SK-N-SH (cell line): ENCODE results near the gene FCHO2.

Experiments
- CTCF ChIP-seq: fragments of 200-600 bp; sonication (generic); IDR thresholded peaks from 2 replicates; pipeline ENCODE4 v1.6.1; 2017; ENCODE audit warnings: antibody characterized with exemption, mild to moderate bottlenecking, moderate library complexity
- EZH2phosphoT487 ChIP-seq: fragments of 200-600 bp; sonication (generic); IDR thresholded peaks from 2 replicates; pipeline ENCODE4 v1.6.1; 2017; ENCODE audit warnings: low read depth, mixed run types, mild to moderate bottlenecking, antibody characterized with exemption, moderate library complexity, borderline replicate concordance
- FOXJ3 ChIP-seq: sonication (generic); formaldehyde crosslinking; IDR thresholded peaks from 2 replicates; pipeline ENCODE4 v1.5.1; 2020; ENCODE audit warnings: mild to moderate bottlenecking, missing genetic modification reagents
- GATA2 ChIP-seq: sonication (generic); formaldehyde crosslinking; IDR thresholded peaks from 2 replicates; pipeline ENCODE4 v1.5.0; 2020; ENCODE audit warnings: mild to moderate bottlenecking, missing genetic modification reagents
- MAX ChIP-seq: IDR thresholded peaks from 2 replicates; pipeline ENCODE4 v1.4.0; 2012; ENCODE audit warnings: low read depth
- MXI1 ChIP-seq: IDR thresholded peaks from 2 replicates; pipeline ENCODE4 v1.6.1; 2012; ENCODE audit warnings: mild to moderate bottlenecking, low read depth, low read length, improper control_type of control experiment
- POLR2AphosphoS5 ChIP-seq: IDR thresholded peaks from 2 replicates; pipeline ENCODE4 v1.6.1; 2012; ENCODE audit warnings: low read depth, low read length
- SIN3A ChIP-seq: IDR thresholded peaks from 2 replicates; pipeline ENCODE4 v1.6.1; 2012; ENCODE audit warnings: low read depth, mild to moderate bottlenecking, low read length, moderate library complexity, borderline replicate concordance
- SMC3 ChIP-seq: IDR thresholded peaks from 2 replicates; pipeline ENCODE4 v1.6.1; 2012; ENCODE audit warnings: low read depth, low read length, improper control_type of control experiment
- TAF1 ChIP-seq: IDR thresholded peaks from 2 replicates; pipeline ENCODE4 v1.6.1; 2012; ENCODE audit warnings: low read depth, mild to moderate bottlenecking, low read length, moderate library complexity, borderline replicate concordance
- USF2 ChIP-seq: fragments of 150-350 bp; IDR thresholded peaks from 2 replicates; pipeline ENCODE4 v1.6.1; 2017; ENCODE audit warnings: antibody characterized with exemption, low read length, low read depth, borderline replicate concordance
- YY1 ChIP-seq: IDR thresholded peaks from 2 replicates; pipeline ENCODE4 v1.4.0; 2012; ENCODE audit warnings: low read depth, mild to moderate bottlenecking

- TF ChIP-seq POLR2AphosphoS5 (no peak), SMC3 (no peak), CTCF (no peak), GATA2 (CRISPR knock-in tag) (no peak), EZH2phosphoT487 (no peak), TAF1 (no peak), MAX (no peak), USF2 (no peak), FOXJ3 (CRISPR knock-in tag) (no peak), YY1 (no peak), MXI1 (no peak), SIN3A (no peak)
Measured at GRCh38 chr5:73126381-73126780, 170.5 kb downstream of the FCHO2 start.
